Mesenchymal stem cell (in vitro differentiated cells and primary cell): ENCODE measurements around the gene PTPRG.

Experiments used
- DNase-seq: peaks from one replicate; pipeline ENCODE4 v3.0.0-alpha.2; 2013
- H2AFZ ChIP-seq: one replicate; pipeline ENCODE4 v1.6.1; 2013; ENCODE audit warnings: low read depth, mild to moderate bottlenecking, control low read depth, inconsistent platforms, low read length, moderate library complexity
- H2AK5ac ChIP-seq: 2 replicates; pipeline ENCODE4 v1.6.1; 2013; ENCODE audit warnings: low read length, moderate library complexity, mild to moderate bottlenecking, inconsistent platforms; ENCODE audit not compliant: severe bottlenecking
- H2BK120ac ChIP-seq: one replicate; pipeline ENCODE4 v1.6.1; 2013; ENCODE audit warnings: low read depth, mild to moderate bottlenecking, inconsistent platforms, low read length, moderate library complexity
- H2BK12ac ChIP-seq, 2 experiments: one replicate each; pipeline ENCODE4 v1.6.1; 2013; ENCODE audit warnings: inconsistent platforms in 2 of 2, low read length in 2 of 2, mild to moderate bottlenecking in 2 of 2, moderate library complexity in 2 of 2, control low read depth in 1 of 2
- H2BK15ac ChIP-seq: one replicate; pipeline ENCODE4 v1.6.1; 2013; ENCODE audit warnings: mild to moderate bottlenecking, low read depth, inconsistent platforms; ENCODE audit not compliant: poor library complexity, severe bottlenecking
- H2BK5ac ChIP-seq: 2 replicates; pipeline ENCODE4 v1.6.1; 2013; ENCODE audit warnings: low read depth, mild to moderate bottlenecking, low read length, control low read depth, inconsistent platforms; ENCODE audit not compliant: poor library complexity, severe bottlenecking
- H3K14ac ChIP-seq, 2 experiments: one replicate each; pipeline ENCODE4 v1.6.1; 2013; ENCODE audit warnings: inconsistent platforms in 2 of 2, low read length in 2 of 2, control low read depth in 1 of 2, mild to moderate bottlenecking in 1 of 2, moderate library complexity in 1 of 2
- H3K18ac ChIP-seq, 2 experiments: one replicate each; pipeline ENCODE4 v1.6.1; 2013; ENCODE audit warnings: inconsistent platforms in 2 of 2, low read length in 2 of 2, control low read depth in 1 of 2, low read depth in 1 of 2, mild to moderate bottlenecking in 1 of 2
- H3K23ac ChIP-seq, 2 experiments: one replicate each; pipeline ENCODE4 v1.6.1; 2013; ENCODE audit warnings: inconsistent platforms in 2 of 2, low read length in 2 of 2, mild to moderate bottlenecking in 2 of 2, moderate library complexity in 2 of 2, control low read depth in 1 of 2
- H3K27ac ChIP-seq: 2 replicates; pipeline ENCODE4 v1.5.1; 2013; ENCODE audit warnings: mild to moderate bottlenecking, moderate library complexity, low read length, control low read depth, inconsistent platforms; ENCODE audit not compliant: poor library complexity, severe bottlenecking
- H3K27me3 ChIP-seq, 2 experiments: 2 replicates each; pipeline versions ENCODE4 v1.6.1 to v1.7.0; 2013; ENCODE audit warnings: low read length in 2 of 2, mild to moderate bottlenecking in 2 of 2, moderate library complexity in 2 of 2, control low read depth in 1 of 2, inconsistent platforms in 1 of 2; ENCODE audit not compliant: control insufficient read depth in 1 of 2, insufficient read depth in 1 of 2
- H3K36me3 ChIP-seq, 2 experiments: 2 replicates each; pipeline versions ENCODE4 v1.6.1 to v1.7.0; 2013; ENCODE audit warnings: low read length in 2 of 2, control low read depth in 1 of 2, inconsistent platforms in 1 of 2, low read depth in 1 of 2, mild to moderate bottlenecking in 1 of 2; ENCODE audit not compliant: insufficient read depth in 2 of 2, control insufficient read depth in 1 of 2
- H3K4ac ChIP-seq, 2 experiments: one replicate each; pipeline ENCODE4 v1.6.1; 2013; ENCODE audit warnings: inconsistent platforms in 2 of 2, low read length in 2 of 2, mild to moderate bottlenecking in 2 of 2, moderate library complexity in 2 of 2, control low read depth in 1 of 2, low read depth in 1 of 2
- H3K4me1 ChIP-seq: 2 replicates; pipeline ENCODE4 v1.6.1; 2013; ENCODE audit warnings: low read depth, low read length, control low read depth; ENCODE audit not compliant: control insufficient read depth, insufficient read depth
- H3K4me2 ChIP-seq: 2 replicates; pipeline ENCODE4 v1.6.1; 2013; ENCODE audit warnings: low read length, mild to moderate bottlenecking, inconsistent platforms; ENCODE audit not compliant: poor library complexity, severe bottlenecking
- H3K4me3 ChIP-seq, 2 experiments: 2 replicates each; pipeline versions ENCODE4 v1.5.1 to v1.7.0; 2013; ENCODE audit warnings: low read length in 2 of 2, mild to moderate bottlenecking in 2 of 2, control low read depth in 1 of 2, low read depth in 1 of 2; ENCODE audit not compliant: insufficient read depth in 1 of 2
- H3K79me1 ChIP-seq: replicated peaks from 2 replicates; pipeline ENCODE4 v1.6.1; 2013; ENCODE audit warnings: mild to moderate bottlenecking, control low read depth, low read length, inconsistent platforms; ENCODE audit not compliant: poor library complexity, severe bottlenecking
- H3K9ac ChIP-seq: 2 replicates; pipeline ENCODE4 v1.7.0; 2013; ENCODE audit warnings: mild to moderate bottlenecking, low read length, moderate library complexity
- H3K9me3 ChIP-seq: 2 replicates; pipeline ENCODE4 v1.7.0; 2013; ENCODE audit warnings: mild to moderate bottlenecking, low read length; ENCODE audit not compliant: control insufficient read depth
- H4K8ac ChIP-seq: one replicate; pipeline ENCODE4 v1.6.1; 2013; ENCODE audit warnings: inconsistent platforms, mild to moderate bottlenecking, low read length, moderate library complexity
- H4K91ac ChIP-seq: one replicate; pipeline ENCODE4 v1.6.1; 2013; ENCODE audit warnings: mild to moderate bottlenecking, low read length, inconsistent platforms
- WGBS: methylation state at CpG from one replicate; pipeline ENCODE4 v1.1.7; 2013; ENCODE audit warnings: mixed read lengths; 5-methylcytosine and 5-hydroxymethylcytosine counted together

PTPRG gene

DNA sequence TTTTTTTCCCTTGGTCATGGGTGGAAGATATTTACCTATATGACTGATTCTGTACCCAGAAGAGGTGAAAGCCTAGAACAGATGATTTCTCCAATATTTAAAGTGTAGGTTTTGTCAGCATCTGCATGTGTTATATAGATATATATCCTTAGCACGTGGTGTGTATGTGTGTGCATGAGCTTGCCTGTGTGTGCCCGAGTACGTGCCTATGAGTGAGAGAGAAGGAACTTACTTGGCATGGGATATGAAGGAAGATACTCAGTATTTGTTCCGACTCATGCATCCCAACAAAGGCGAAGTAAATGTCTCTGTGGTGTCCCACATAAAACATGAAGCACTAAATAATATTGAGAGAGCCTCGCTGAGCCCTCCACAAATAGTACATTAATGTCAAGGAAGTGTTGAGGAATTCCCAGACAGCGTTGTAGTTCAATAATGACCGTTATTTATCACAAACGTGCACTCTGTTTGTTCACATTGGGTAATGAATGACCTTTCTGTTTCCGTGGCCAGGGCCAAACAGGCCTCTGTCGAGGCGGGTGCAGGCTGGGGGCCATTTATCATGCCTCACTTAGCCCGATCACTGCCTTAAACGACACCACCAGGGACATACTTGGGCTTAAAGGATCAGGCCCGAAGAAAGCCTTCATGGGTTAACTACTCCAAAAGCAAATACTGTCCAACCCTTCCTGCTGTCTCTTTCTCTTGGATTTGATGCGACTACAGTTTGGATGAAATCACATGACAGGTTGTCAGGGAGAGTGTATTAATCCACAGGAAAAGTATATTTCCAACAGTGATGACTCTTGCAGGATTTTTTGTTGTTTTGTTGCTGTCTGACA, 267.7 kb downstream of the PTPRG start:
- H3K4me1 ChIP-seq: peaks cover 2% of the 10 kb centered on the region
- H2AFZ ChIP-seq: no peak overlapping the region
- no peak overlapping the region for H3K4me3 ChIP-seq
- H2BK5ac ChIP-seq: no peak overlapping the region
- no peak overlapping the region for H2BK120ac ChIP-seq
- WGBS: 31% methylated on average over 15 of the region's 16 CpGs
- peaks cover 16% of the 10 kb centered on the region for H3K79me1 ChIP-seq
- no peak overlapping the region for H3K23ac ChIP-seq
- H4K91ac ChIP-seq: no peak overlapping the region
- H3K4me2 ChIP-seq: no peak overlapping the region
- H3K36me3 ChIP-seq: no peaks in the 10 kb centered on the region
- DNase-seq: peak; percentile 7
- no peaks in the 10 kb centered on the region for H3K27me3 ChIP-seq
- H3K27ac ChIP-seq: no peak overlapping the region
- peak overlapping the region; percentile 38 for H3K9ac ChIP-seq
- peak overlapping the region in 1 of 2 experiments; percentile 3 for H2BK12ac ChIP-seq
- no peak overlapping the region for H2BK15ac ChIP-seq
- no peak overlapping the region for H3K14ac ChIP-seq
- no peak overlapping the region for H3K18ac ChIP-seq
- H3K9me3 ChIP-seq: no peaks in the 10 kb centered on the region
- H3K4ac ChIP-seq: no peak overlapping the region
- no peak overlapping the region for H4K8ac ChIP-seq
- no peak overlapping the region for H2AK5ac ChIP-seq

DNA sequence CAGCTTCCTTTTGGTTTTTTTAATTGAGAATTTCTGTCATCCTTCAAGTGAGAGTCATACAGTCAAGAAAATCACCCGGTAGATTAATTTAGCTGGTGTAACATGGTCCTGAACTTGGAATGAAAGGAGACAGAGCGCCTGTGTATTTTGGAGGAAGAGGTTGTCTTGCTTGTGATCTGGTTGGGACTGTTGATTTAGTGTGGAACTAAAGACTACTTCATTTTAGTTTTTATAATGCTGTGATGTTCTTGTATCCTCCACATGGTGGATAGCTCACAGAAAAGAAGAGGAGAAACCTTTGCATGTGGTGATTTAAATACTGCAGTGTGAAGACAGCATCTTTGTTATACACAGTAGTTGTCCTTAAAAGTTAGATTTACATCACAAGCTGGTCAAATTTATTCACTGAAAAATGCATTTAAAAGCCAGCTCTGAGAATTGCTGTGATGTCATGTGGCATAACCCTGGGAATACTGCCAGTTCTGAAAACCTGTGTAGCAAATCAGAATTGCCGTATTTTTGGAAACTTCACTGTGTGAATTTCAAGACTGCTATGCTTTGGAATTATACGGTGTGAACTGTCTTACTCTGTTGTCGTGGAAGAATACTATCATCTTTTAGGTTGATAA, 268.5 kb downstream of the PTPRG start:
- Histone ChIP-seq H3K9ac (peak overlapping the region; percentile 38), H3K18ac (no peak overlapping the region)
- WGBS: 92% methylated on average over 3 of the region's 5 CpGs

DNA sequence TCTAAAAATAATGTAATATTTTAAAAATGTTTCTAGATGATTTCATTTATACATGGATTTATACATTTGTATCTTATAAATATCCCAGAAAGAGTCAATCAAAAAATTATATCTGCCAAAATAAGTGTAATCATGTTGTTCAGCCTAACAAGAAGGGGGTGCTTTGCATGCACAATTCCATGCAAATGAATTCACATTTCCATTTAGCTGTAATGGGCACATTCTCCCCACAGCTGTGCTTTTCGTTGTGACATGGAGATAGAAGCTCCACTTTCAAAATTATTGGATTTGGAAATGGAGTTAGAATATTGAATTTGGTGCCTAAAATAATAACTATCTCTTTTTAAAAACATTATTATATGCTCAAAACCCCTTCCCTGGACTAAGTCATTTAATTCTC, 270.6 kb downstream of the PTPRG start:
- Histone ChIP-seq H3K4me2 (no peak overlapping the region), H3K4ac (no peak overlapping the region), H2AK5ac (no peak overlapping the region), H3K9me3 (no peaks in the 10 kb centered on the region), H2AFZ (no peak overlapping the region), H3K79me1 (peaks cover 16% of the 10 kb centered on the region), H4K8ac (no peak overlapping the region), H2BK5ac (no peak overlapping the region), H3K27me3 (no peaks in the 10 kb centered on the region), H2BK15ac (no peak overlapping the region), H3K27ac (no peak overlapping the region), H3K14ac (no peak overlapping the region), H3K36me3 (peaks cover 0 to 1% of the 10 kb centered on the region in 2 experiments), H4K91ac (no peak overlapping the region), H3K9ac (no peak overlapping the region), H3K23ac (no peak overlapping the region), H3K18ac (no peak overlapping the region), H2BK120ac (no peak overlapping the region), H2BK12ac (no peak overlapping the region), H3K4me3 (no peak overlapping the region), H3K4me1 (no peaks in the 10 kb centered on the region)
- WGBS: no CpG with 5 or more reads among the region's 1 CpG
- no peak for DNase-seq

More for the DNA sequence above, 268.5 kb downstream of the PTPRG start:
- Histone ChIP-seq H4K8ac (no peak overlapping the region), H2BK120ac (no peak overlapping the region), H3K9me3 (no peaks in the 10 kb centered on the region), H3K14ac (no peak overlapping the region), H2AFZ (no peak overlapping the region), H3K27ac (no peak overlapping the region), H2AK5ac (no peak overlapping the region), H3K27me3 (no peaks in the 10 kb centered on the region), H3K4me3 (no peak overlapping the region), H2BK5ac (no peak overlapping the region), H3K23ac (no peak overlapping the region), H2BK12ac (no peak overlapping the region), H3K36me3 (no peaks in the 10 kb centered on the region), H3K4ac (no peak overlapping the region), H4K91ac (no peak overlapping the region), H2BK15ac (no peak overlapping the region), H3K4me1 (no peaks in the 10 kb centered on the region), H3K79me1 (peaks cover 18% of the 10 kb centered on the region), H3K4me2 (no peak overlapping the region)
- DNase-seq: no peak

DNA sequence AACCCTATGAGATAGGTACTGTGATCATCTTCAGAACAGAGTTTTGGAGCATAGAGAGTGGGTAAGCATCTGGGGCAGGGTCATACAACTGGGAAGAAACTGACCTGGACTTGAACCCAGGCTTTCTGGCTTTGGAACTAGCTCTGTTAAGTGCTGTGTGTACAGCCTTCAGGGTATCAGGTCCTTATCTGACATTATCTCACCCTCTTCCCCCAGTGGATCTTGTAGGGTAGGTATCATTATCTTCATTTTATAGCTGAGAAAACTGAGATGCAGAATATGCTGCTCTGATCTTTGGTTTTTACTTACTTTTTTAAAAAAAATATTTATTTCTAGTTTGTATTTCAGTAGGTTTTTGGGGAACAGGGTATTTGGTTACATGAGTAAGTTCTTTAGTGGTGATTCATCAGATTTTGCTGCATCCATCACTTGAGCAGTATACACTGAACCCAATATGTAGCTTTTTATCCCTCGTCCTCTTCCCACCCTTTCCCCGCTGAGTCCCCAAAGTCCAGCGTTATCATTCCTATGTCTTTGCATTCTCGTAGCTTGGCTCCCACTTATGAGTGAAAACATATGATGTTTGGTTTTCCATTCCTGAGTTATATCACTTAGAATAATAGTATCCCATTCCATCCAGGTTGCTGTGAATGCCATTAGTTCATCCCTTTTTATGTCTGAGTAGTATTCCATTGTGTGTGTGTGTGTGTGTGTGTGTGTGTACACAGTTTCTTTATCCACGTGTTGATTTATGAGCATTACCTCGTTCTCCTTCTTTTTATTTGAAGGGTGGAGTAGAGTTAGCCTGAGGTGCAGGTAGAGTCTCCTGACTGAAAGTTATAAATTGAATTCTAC, 271.2 kb downstream of the PTPRG start:
- Histone ChIP-seq H3K9ac (no peak overlapping the region), H3K4ac (no peak overlapping the region), H3K27me3 (no peaks in the 10 kb centered on the region), H3K79me1 (peaks cover 16% of the 10 kb centered on the region), H2BK15ac (no peak overlapping the region), H2BK12ac (no peak overlapping the region), H3K4me2 (no peak overlapping the region), H3K18ac (no peak overlapping the region), H3K14ac (no peak overlapping the region), H2AFZ (no peak overlapping the region), H3K4me1 (no peaks in the 10 kb centered on the region), H3K4me3 (no peak overlapping the region), H3K27ac (no peak overlapping the region), H2BK5ac (no peak overlapping the region), H3K36me3 (peaks cover 0 to 3% of the 10 kb centered on the region in 2 experiments), H2AK5ac (no peak overlapping the region), H3K9me3 (no peaks in the 10 kb centered on the region), H4K8ac (no peak overlapping the region), H2BK120ac (no peak overlapping the region), H3K23ac (no peak overlapping the region), H4K91ac (no peak overlapping the region)
- DNase-seq: no peak
- 68% methylated on average over 4 of the region's 6 CpGs for WGBS
